ENCODE data around the gene FZD8. TPM values are rescaled to one million over a fixed set of nuclear protein-coding genes. Genes with fewer than 3 reads are reported as not detected.
"Not testable (repeated sequence)": the region's sequence is repeated elsewhere in the genome, so short reads cannot be mapped to it uniquely, and the experiment has no call there.

FZD8 gene
- total RNA-seq, 1 experiment from 2014 or later, result 13.8 TPM

DNA sequence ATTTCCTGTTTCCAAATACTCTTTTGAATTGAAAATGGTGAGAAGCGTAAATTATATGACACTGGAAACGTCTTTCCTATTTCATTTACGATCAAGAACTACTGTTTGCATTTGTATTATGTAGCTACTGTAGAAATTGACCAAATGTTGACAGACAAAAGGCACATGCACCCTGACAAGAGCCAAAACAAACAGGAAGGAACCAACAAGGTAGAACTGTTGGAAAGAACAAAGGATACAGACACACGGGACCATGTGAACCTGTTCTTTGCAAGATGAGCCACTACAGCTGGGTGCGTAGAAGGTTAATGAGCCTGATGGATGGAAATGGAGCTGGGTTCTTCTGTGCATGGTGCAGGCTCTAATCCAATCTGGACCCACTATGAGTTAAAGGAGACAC is 48.4 kb upstream of the FZD8 start:
- no peak overlapping the region for H2BK20ac ChIP-seq (ENCODE audit: low read depth, low read length, poor library complexity, severe bottlenecking)
- H3K79me2 ChIP-seq (ENCODE audit: insufficient read depth, low read length), result no peaks in the 10 kb centered on the region
- Mint-ChIP-seq H3K36me3 (ENCODE audit: insufficient read depth in 1 of 3, low read depth in 3 of 3) (no peaks in the 10 kb centered on the region), H3K9me3 (no peaks in the 10 kb centered on the region), H3K27me3 (ENCODE audit: low read depth) (peaks cover 10% of the 10 kb centered on the region), H3K27ac (no peak overlapping the region), H3K4me1 (peaks cover 50 to 63% of the 10 kb centered on the region in 2 experiments), H3K4me3 (no peak overlapping the region)
- WGBS (ENCODE audit: extremely low coverage, insufficient read length, low lambda C conversion rate), result no CpG with 5 or more reads among the region's 5 CpGs
- no peak overlapping the region for H4K5ac ChIP-seq (ENCODE audit: insufficient read length, low read depth, low read length)
- H3K23ac ChIP-seq (ENCODE audit: insufficient read length, low read depth, low read length), result no peak overlapping the region
- no peak overlapping the region for H2BK120ac ChIP-seq (ENCODE audit: low read depth, low read length, poor library complexity, severe bottlenecking)
- no peak for TF ChIP-seq CTCF (conservative IDR thresholded peaks at IDR 0.05)
- H4K91ac ChIP-seq (ENCODE audit: insufficient read length, low read depth, low read length), result no peak overlapping the region
- H3K27me3 ChIP-seq (ENCODE audit: insufficient read depth, low read length), result no peaks in the 10 kb centered on the region
- H3K18ac ChIP-seq (ENCODE audit: insufficient read length, low read depth, low read length), result no peak overlapping the region
- H3K79me1 ChIP-seq (ENCODE audit: insufficient read depth, low read depth, low read length, poor library complexity, severe bottlenecking), result no peaks in the 10 kb centered on the region
- no peak overlapping the region for H3T11ph ChIP-seq (ENCODE audit: low read length)
- no peak overlapping the region for H3K4me2 ChIP-seq (ENCODE audit: insufficient read depth, insufficient read length, low read length)
- H3K9me3 ChIP-seq (ENCODE audit: control insufficient read depth, low read depth, low read length), result no peaks in the 10 kb centered on the region
- H3K14ac ChIP-seq (ENCODE audit: insufficient read depth, low read length), result no peak overlapping the region
- no peak for DNase-seq
- no peak overlapping the region for H2BK12ac ChIP-seq (ENCODE audit: insufficient read length, low read depth, low read length)
- no peak overlapping the region for H2AK5ac ChIP-seq (ENCODE audit: insufficient read length, low read length)
- H3K4me1 ChIP-seq (ENCODE audit: insufficient read depth, low read length), result peaks cover 10% of the 10 kb centered on the region; the same call in 1 of the 2 replicates
- no peaks in the 10 kb centered on the region for H3K23me2 ChIP-seq (ENCODE audit: insufficient read length, low read depth, low read length, poor library complexity, severe bottlenecking)
- H3K27ac ChIP-seq (ENCODE audit: insufficient read length, low read depth, low read length), result no peak overlapping the region
- no peak overlapping the region for H3K4ac ChIP-seq (ENCODE audit: low read depth, low read length)
- H2BK15ac ChIP-seq (ENCODE audit: low read depth, low read length), result no peak overlapping the region
- H4K8ac ChIP-seq (replicated peaks; ENCODE audit: insufficient read length, low read depth, low read length), result no peak overlapping the region
- no peak overlapping the region for H3K9ac ChIP-seq (ENCODE audit: extremely low read depth, insufficient read length, low read length)
- H2BK5ac ChIP-seq (ENCODE audit: insufficient read length, low read length), result no peak overlapping the region
- H2AFZ ChIP-seq (ENCODE audit: low read length), result no peak overlapping the region
- H3K56ac ChIP-seq (ENCODE audit: insufficient read length, low read depth, low read length), result no peak overlapping the region
- no peaks in the 10 kb centered on the region for H4K20me1 ChIP-seq (ENCODE audit: control insufficient read depth, insufficient read depth, insufficient read length)

DNA sequence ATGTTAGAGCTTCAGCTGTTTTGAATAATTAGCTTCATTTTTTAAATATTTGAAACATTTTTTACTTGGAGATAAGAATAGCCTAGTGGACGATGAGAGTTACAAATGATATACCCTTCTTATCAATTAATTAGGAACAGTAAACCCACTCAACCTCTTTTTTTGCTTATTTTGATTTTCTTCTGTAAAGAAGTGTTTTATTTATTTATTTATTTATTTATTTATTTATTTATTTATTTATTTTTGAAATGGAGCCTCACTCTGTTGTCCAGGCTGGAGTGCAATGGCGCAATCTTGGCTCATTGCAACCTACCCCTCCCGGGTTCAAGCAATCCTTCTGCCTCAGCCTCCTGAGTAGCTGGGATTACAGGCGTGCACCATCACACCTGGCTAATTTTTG is 43.8 kb upstream of the FZD8 start:
- H4K91ac ChIP-seq (ENCODE audit: insufficient read length, low read depth, low read length); H3K18ac ChIP-seq (ENCODE audit: insufficient read length, low read depth, low read length); H3K14ac ChIP-seq (ENCODE audit: insufficient read depth, low read length); H2BK5ac ChIP-seq (ENCODE audit: insufficient read length, low read length); H3K23ac ChIP-seq (ENCODE audit: insufficient read length, low read depth, low read length); H2AFZ ChIP-seq (ENCODE audit: low read length); H3K27me3 Mint-ChIP-seq (ENCODE audit: low read depth); DNase-seq; H2BK20ac ChIP-seq (ENCODE audit: low read depth, low read length, poor library complexity, severe bottlenecking); H4K8ac ChIP-seq (replicated peaks; ENCODE audit: insufficient read length, low read depth, low read length); H3K4me3 Mint-ChIP-seq; H3K79me2 ChIP-seq (ENCODE audit: insufficient read depth, low read length); H2BK15ac ChIP-seq (ENCODE audit: low read depth, low read length); H4K5ac ChIP-seq (ENCODE audit: insufficient read length, low read depth, low read length); H3K9me3 Mint-ChIP-seq; H3K4me1 ChIP-seq (ENCODE audit: insufficient read depth, low read length); H3K4me2 ChIP-seq (ENCODE audit: insufficient read depth, insufficient read length, low read length); H3K36me3 Mint-ChIP-seq (ENCODE audit: insufficient read depth in 1 of 3, low read depth in 3 of 3); H3K9ac ChIP-seq (ENCODE audit: extremely low read depth, insufficient read length, low read length); H3K23me2 ChIP-seq (ENCODE audit: insufficient read length, low read depth, low read length, poor library complexity, severe bottlenecking); H3K27ac Mint-ChIP-seq; H3K27ac ChIP-seq (ENCODE audit: insufficient read length, low read depth, low read length); H3K56ac ChIP-seq (ENCODE audit: insufficient read length, low read depth, low read length); H4K20me1 ChIP-seq (ENCODE audit: control insufficient read depth, insufficient read depth, insufficient read length); H3K79me1 ChIP-seq (ENCODE audit: insufficient read depth, low read depth, low read length, poor library complexity, severe bottlenecking); H2BK12ac ChIP-seq (ENCODE audit: insufficient read length, low read depth, low read length); H2AK5ac ChIP-seq (ENCODE audit: insufficient read length, low read length); H2BK120ac ChIP-seq (ENCODE audit: low read depth, low read length, poor library complexity, severe bottlenecking); H3K27me3 ChIP-seq (ENCODE audit: insufficient read depth, low read length); H3K4ac ChIP-seq (ENCODE audit: low read depth, low read length); H3K9me3 ChIP-seq (ENCODE audit: control insufficient read depth, low read depth, low read length); H3T11ph ChIP-seq (ENCODE audit: low read length): not testable (repeated sequence)
- peaks cover 32 to 42% of the 10 kb centered on the region in 2 experiments for H3K4me1 Mint-ChIP-seq
- WGBS (ENCODE audit: extremely low coverage, insufficient read length, low lambda C conversion rate), result no CpG with 5 or more reads among the region's 4 CpGs

Measured in H9 (cell line).